Right cardiac atrium (tissue), 5 donors: ENCODE results near the gene EXOC4. TPM values are rescaled to one million over a fixed set of nuclear protein-coding genes. Genes with fewer than 3 reads are reported as not detected.
A peak's percentile ranks its signal among the peaks of the same experiment; 100 is the strongest.

Source experiments
- ATAC-seq, 2 donors: fragments of 200-7000 bp; cut with Tn5 transposase; one replicate each; pipeline versions ENCODE4 v1.8.0 to v1.9.1; 2020; ENCODE audit warnings: moderate library complexity in 2 of 2, mild to moderate bottlenecking in 1 of 2
- DNase-seq, 3 donors: peaks; one replicate each; pipeline ENCODE4 v3.0.0-alpha.2; 2020
- H3K27ac ChIP-seq: one replicate; pipeline ENCODE4 v1.5.1; 2013; ENCODE audit warnings: mild to moderate bottlenecking, low read length, control low read depth, moderate library complexity
- H3K27me3 ChIP-seq: one replicate; pipeline ENCODE4 v1.6.1; 2013; ENCODE audit not compliant: control insufficient read depth, insufficient read depth
- H3K4me1 ChIP-seq: one replicate; pipeline ENCODE4 v1.6.1; 2013; ENCODE audit warnings: low read length; ENCODE audit not compliant: control insufficient read depth, insufficient read depth
- H3K4me3 ChIP-seq: one replicate; pipeline ENCODE4 v1.5.1; 2013; ENCODE audit warnings: low read length, control low read depth
- H3K9me3 ChIP-seq: one replicate; pipeline ENCODE4 v1.6.1; 2013; ENCODE audit warnings: low read length; ENCODE audit not compliant: control insufficient read depth
- WGBS: extraction: QIAGEN DNeasy Blood & Tissue Kit; methylation state at CpG from one replicate; pipeline ENCODE4 v1.1.7; 2013; 5-methylcytosine and 5-hydroxymethylcytosine counted together
- intact Hi-C, 4 donors: fragments of 100-400 bp; cut with DNase I; formaldehyde crosslinking; loops; one replicate each; pipeline versions ENCODE4 v1.11.0 to v1.14.0; 2022 to 2023
- polyA plus RNA-seq: library from polyadenylated mRNA; stranded (reverse); fragments of 200-250 nt; gene quantifications from one replicate; pipeline ENCODE4 v1.2.3, GENCODE V29; 2013
- total RNA-seq, 4 donors: library from RNA; stranded (reverse); fragmentation: NEBNext Ultra II Directional; extraction: Animal tissue kit (Norgen Biotek cat#: 25700); gene quantifications; one replicate each; pipeline ENCODE4 v1.2.1, GENCODE V29; 2021
- donor health status: healthy with polysubstance abuse.
- donor health status: DM: no; HTN: yes; CAD: no.
- donor health status: DM: no; HTN: no; CAD: no.
- donor health status: DM: no; HTN: yes; CAD: no; lungs with severe emphysema.
- donor health status: DM: yes; HTN: yes; CAD: no.

Gene EXOC4
- total and polyA plus RNA-seq, 5 donors, result 11.9 to 45.9 (median 39.7) TPM

DNA sequence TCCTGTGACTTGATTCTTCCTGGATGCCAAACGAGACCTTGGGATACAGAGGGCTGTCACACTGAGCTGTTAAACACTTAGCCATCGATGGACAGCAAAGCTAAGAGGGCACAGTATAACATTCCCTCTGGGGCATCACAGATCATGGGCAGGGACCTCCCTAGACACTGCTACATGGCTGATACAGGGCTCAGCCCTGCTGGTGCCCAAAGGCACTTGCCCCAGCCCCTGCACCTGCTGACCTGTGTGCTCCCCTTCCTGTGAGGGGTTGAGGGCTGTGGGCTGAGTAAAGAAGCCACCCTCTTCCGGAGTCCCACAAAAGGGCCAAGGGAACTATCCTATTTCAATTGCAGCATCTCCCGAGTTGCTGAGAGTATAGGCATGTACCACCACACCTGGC, 337.9 kb downstream of the EXOC4 start:
- Histone ChIP-seq H3K27me3 (no peaks in the 10 kb centered on the region), H3K27ac (no peak overlapping the region), H3K4me3 (no peak overlapping the region), H3K9me3 (no peaks in the 10 kb centered on the region), H3K4me1 (no peaks in the 10 kb centered on the region)
- WGBS, result 96% methylated on average over 4 of the region's 4 CpGs
- DNase-seq (no peak), ATAC-seq (no peak)
- intact Hi-C loops, result no loop called here

DNA sequence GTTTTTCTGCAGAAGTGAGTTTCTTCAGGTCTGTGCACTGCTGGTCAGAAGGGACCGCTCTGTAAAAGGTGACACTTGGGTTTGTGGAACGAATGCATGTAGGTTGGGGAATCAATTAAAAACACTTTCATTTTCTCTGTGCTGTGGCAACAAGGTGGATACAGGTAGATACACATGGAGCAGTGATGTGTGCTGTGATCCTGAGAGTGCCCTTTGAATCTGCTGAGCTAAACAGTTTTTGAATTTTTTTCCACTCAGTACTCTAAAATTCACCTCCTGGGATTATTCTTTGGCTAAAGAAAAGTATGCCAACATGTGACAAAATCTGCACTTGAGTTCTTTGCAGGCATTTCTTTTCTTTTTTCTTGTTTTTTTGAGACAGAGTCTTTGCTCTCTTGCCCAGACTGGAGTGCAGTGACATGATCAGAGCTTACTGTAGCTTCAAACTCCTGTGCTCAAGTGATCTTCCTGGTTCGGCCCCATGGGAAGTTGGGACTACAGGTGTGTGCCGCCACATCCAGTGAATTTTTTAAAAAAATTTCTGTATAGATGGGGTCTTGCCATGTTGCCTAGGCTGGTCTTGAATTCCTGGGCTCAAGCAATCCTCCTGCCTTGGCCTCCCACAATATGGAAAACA, 338.9 kb downstream of the EXOC4 start:
- 96% methylated on average over 4 of the region's 4 CpGs for WGBS
- ATAC-seq (no peak), DNase-seq (no peak)
- Histone ChIP-seq H3K4me1 (no peaks in the 10 kb centered on the region), H3K27me3 (no peaks in the 10 kb centered on the region), H3K4me3 (no peak overlapping the region), H3K27ac (no peak overlapping the region), H3K9me3 (no peaks in the 10 kb centered on the region)
- intact Hi-C loops, result no loop called here

DNA sequence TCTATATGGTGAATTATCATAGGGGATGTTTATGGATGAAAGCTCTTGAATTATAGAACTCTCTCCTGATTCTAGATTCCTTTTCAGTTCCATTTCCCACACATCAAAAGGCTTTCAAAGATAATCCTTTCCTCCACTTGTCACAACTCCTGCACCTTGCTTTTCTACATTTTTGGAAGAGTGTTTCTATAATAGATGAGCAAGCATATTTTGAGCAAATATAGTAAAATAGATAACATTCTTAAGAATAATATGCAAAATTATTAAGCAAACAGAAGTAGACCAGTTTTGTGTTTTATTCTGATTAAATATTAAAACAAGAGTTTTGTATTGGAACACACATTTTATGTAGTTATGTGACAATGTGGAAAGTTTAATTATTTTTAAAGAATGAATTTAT, 340.7 kb downstream of the EXOC4 start:
- intact Hi-C loops, result no loop called here
- ATAC-seq, result no peak
- Histone ChIP-seq H3K4me3 (no peak overlapping the region), H3K27me3 (no peaks in the 10 kb centered on the region), H3K4me1 (no peaks in the 10 kb centered on the region), H3K9me3 (no peaks in the 10 kb centered on the region), H3K27ac (no peak overlapping the region)
- no peak for DNase-seq

DNA sequence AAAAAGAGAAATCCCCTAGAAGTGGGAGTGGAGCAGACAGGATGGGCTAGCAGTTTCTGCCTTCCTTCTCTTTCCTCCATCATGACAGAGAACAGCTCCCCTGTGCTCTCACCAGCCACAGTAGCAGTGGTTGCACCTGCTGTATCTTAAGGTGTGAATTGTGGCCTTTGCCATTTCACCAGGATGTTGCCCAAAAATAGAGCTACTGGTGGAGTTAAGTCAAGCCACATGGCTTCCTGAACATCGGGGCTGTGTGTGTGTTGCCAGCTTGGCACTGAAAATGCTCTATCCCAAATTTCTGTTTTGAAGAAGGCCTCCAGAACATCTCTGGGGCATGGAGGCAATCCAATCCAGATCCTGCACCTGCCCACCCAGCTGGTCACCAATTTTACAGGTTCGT, 348.7 kb downstream of the EXOC4 start:
- Histone ChIP-seq H3K4me3 (no peak overlapping the region), H3K27me3 (no peaks in the 10 kb centered on the region), H3K9me3 (no peaks in the 10 kb centered on the region), H3K27ac (no peak overlapping the region), H3K4me1 (peaks cover 4% of the 10 kb centered on the region)
- 52% methylated on average over 2 of the region's 2 CpGs for WGBS
- ATAC-seq, result no peak
- intact Hi-C loops, result no loop called here
- no peak for DNase-seq

DNA sequence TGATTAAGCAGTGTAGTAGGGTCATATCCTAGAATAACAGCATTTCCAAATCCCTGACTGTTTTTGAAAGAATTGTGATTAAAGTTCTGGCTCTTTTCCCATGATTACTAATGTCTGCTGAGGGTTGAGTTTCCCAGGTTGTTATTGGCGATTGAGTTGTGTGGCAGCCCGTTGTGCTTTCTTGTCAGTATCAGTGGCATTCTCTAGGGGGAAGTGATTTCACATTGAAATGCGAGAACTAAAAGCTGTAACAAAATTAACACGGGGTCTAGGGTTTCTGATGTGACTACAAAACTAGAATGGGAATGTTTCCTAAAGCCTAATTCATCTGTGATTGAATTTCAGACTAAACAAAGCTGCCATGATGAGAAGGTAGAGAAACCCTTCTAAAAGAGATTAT, 349.4 kb downstream of the EXOC4 start:
- WGBS, result 49% methylated on average over 4 of the region's 4 CpGs
- intact Hi-C loops, result no loop called here
- H3K27me3 ChIP-seq, result no peaks in the 10 kb centered on the region
- H3K4me1 ChIP-seq, result peaks cover 4% of the 10 kb centered on the region
- no peaks in the 10 kb centered on the region for H3K9me3 ChIP-seq
- H3K27ac ChIP-seq, result no peak overlapping the region
- DNase-seq (no peak), ATAC-seq (peak in 1 of 2 donors; percentile 44)
- no peak overlapping the region for H3K4me3 ChIP-seq

DNA sequence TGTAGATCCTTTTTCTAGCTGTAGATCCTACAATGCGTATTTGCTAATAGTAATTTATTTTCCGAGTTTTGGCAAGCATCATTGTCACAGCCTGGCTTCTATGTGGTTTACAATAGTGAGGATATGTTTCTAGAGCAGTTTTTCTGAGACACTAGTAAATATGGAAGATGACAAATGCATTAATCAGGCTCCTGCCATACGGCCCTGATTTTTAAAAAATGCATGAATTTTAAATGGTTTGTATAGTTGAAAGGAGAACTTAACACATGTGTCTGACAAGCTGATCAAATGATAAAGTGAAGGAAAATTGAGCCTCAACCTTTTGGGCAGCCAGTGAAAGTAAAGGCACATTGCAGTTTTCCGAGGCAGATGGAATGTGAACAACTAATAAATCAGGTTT, 354.1 kb downstream of the EXOC4 start:
- no peak overlapping the region for H3K27ac ChIP-seq
- intact Hi-C loops, result no loop called here
- H3K4me1 ChIP-seq, result no peaks in the 10 kb centered on the region
- no peaks in the 10 kb centered on the region for H3K27me3 ChIP-seq
- WGBS, result 95% methylated on average over 4 of the region's 4 CpGs
- no peak for DNase-seq
- no peak overlapping the region for H3K4me3 ChIP-seq
- no peak for ATAC-seq
- no peaks in the 10 kb centered on the region for H3K9me3 ChIP-seq

DNA sequence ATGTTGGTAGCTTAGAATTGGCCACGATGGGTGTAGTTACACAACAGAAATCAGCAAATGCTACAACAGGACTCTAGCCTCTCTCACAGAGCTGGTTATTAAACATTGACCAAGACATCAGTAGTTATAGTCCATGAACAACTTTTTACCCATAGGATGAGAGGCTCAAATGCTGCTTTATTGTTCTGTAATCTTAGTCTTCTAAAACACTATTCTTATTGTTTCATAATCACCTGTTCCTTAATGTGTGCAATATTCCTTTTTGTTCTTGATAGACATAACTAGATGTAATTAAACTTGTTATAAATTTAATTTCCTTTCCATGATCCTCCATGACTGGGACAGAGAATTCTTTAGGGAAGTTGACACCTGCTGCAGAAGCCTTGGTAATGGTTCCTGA, 356.9 kb downstream of the EXOC4 start:
- no peak for DNase-seq
- no peak for ATAC-seq
- WGBS, result 90% methylated on average over 1 of the region's 1 CpG
- Histone ChIP-seq H3K27me3 (no peaks in the 10 kb centered on the region), H3K9me3 (no peaks in the 10 kb centered on the region), H3K4me1 (no peaks in the 10 kb centered on the region), H3K27ac (no peak overlapping the region), H3K4me3 (no peak overlapping the region)
- intact Hi-C loops, result no loop called here

DNA sequence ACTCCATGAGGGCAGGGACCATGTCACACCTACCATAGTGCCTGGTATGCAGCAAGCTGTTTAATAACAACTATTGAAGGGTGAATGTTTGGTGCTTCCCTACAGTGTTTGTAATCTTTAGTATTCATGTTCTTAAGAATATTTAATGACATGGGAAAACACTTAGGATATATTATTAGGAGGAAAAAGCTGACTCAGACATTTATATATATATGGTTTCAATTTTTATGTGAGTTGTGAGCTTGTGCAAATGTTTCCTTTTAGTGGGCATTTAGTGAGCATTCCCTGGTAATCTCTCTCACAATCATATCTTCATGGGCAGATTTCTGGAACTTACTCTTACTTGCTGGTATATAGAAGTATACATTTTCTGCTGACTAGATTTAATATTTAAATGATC, 359.1 kb downstream of the EXOC4 start:
- no peaks in the 10 kb centered on the region for H3K4me1 ChIP-seq
- no peaks in the 10 kb centered on the region for H3K9me3 ChIP-seq
- no peak overlapping the region for H3K4me3 ChIP-seq
- no peak overlapping the region for H3K27ac ChIP-seq
- DNase-seq (no peak), ATAC-seq (no peak)
- H3K27me3 ChIP-seq, result no peaks in the 10 kb centered on the region
- intact Hi-C loops, result no loop called here

DNA sequence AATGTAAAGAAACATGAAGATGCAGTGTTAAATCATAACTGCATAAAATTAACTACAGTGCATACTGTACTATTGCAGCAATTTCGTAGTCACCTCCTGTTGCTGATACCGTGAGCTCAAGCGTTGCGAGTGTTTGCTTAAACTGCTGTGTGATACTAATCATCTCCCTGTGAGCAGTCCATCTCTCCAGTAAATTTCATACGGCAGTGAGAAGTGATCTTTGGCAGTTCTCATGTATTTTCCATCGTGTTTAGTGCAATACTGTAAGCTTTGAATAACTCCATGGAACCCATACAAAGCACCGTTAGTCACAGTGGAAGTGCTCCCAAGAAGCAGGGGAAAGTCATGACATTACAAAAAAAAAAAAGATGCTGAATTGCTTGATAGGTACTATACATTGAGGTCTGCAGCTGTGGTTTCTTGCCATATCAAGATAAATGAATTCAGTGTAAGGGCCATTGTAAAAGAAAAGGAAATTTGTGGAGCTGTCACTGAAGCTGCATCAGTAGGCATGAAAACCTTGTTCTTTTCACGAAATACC, 360.4 kb downstream of the EXOC4 start:
- Histone ChIP-seq H3K4me1 (no peaks in the 10 kb centered on the region), H3K27ac (no peak overlapping the region), H3K4me3 (no peak overlapping the region), H3K9me3 (no peaks in the 10 kb centered on the region), H3K27me3 (no peaks in the 10 kb centered on the region)
- WGBS, result 90% methylated on average over 8 of the region's 8 CpGs
- no peak for DNase-seq
- no peak for ATAC-seq
- intact Hi-C loops, result no loop called here

DNA sequence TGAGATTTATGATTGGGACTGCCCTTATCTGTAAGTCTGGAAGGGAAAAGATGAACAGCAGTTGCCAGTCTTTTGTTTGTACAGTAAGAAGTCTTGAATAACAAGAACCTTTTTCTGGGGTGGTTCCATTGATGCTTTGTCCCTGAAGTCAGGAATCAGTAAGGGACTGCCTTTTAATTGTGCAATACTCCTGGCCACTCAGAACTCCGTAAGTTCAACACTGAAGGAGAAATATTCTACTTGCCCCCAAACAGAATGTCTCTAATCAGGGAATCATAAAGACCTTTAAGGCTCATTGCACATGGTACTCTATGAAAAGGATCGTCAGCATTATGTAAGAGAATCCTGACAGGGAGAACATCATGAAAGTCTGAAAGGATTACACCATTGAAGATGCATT, 361.4 kb downstream of the EXOC4 start:
- Histone ChIP-seq H3K9me3 (no peaks in the 10 kb centered on the region), H3K4me1 (no peaks in the 10 kb centered on the region), H3K27me3 (no peaks in the 10 kb centered on the region), H3K27ac (no peak overlapping the region), H3K4me3 (no peak overlapping the region)
- intact Hi-C loops, result no loop called here
- no peak for ATAC-seq
- 94% methylated on average over 2 of the region's 2 CpGs for WGBS
- no peak for DNase-seq

DNA sequence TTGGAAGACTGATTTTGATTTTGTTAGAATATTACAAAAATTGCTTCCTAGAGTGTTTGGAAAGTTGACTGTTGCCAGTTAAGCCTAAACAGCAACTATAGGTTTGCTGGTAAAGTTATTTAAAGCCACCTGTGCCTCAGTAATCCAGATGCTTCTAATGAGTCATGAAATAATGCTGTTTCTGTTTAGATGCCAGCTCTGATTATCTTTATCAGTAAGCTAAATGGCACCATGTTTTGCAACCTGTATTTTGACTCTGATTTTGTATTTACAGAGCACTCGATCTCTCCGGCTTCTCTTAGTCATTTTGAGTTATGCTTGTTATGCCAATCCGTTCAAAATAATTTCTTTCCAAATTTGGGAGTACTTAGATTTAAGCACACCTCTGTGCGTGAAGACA, 366.1 kb downstream of the EXOC4 start:
- 94% methylated on average over 4 of the region's 4 CpGs for WGBS
- no peaks in the 10 kb centered on the region for H3K9me3 ChIP-seq
- no peak overlapping the region for H3K4me3 ChIP-seq
- no peaks in the 10 kb centered on the region for H3K27me3 ChIP-seq
- intact Hi-C loops, result no loop called here
- DNase-seq (no peak), ATAC-seq (no peak)
- no peak overlapping the region for H3K27ac ChIP-seq
- no peaks in the 10 kb centered on the region for H3K4me1 ChIP-seq

DNA sequence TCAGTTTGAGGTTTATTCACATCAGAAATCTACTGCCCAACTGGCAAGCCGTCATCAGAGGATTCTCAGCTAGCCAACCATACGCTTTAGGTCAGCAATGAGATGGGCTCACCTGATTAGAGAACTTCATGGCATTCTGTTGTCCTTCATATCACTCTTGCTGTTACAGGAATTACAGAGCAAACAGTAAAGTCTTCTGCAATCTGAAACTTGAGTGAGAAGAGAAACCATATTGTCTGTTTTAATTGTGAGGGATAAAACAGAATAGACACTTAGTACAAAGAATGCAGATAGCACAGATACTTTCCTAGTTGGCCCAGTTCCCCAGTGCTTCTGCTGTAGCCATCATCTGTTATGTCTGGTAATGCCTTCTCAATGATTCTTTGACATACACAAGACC, 366.6 kb downstream of the EXOC4 start:
- H3K9me3 ChIP-seq, result no peaks in the 10 kb centered on the region
- 90% methylated on average over 2 of the region's 2 CpGs for WGBS
- no peaks in the 10 kb centered on the region for H3K4me1 ChIP-seq
- DNase-seq (no peak), ATAC-seq (no peak)
- H3K27ac ChIP-seq, result no peak overlapping the region
- H3K27me3 ChIP-seq, result no peaks in the 10 kb centered on the region
- H3K4me3 ChIP-seq, result no peak overlapping the region
- intact Hi-C loops, result no loop called here
